HG03457 (cell line): Measurements from ENCODE around the gene TTPAL.

ENCODE experiments used
- ATAC-seq: cut with Tn5 transposase; IDR thresholded peaks from one replicate; pipeline ENCODE4 v1.9.1; 2021; ENCODE audit warnings: moderate number of reproducible peaks; ENCODE audit not compliant: unreplicated experiment

The TTPAL gene

DNA sequence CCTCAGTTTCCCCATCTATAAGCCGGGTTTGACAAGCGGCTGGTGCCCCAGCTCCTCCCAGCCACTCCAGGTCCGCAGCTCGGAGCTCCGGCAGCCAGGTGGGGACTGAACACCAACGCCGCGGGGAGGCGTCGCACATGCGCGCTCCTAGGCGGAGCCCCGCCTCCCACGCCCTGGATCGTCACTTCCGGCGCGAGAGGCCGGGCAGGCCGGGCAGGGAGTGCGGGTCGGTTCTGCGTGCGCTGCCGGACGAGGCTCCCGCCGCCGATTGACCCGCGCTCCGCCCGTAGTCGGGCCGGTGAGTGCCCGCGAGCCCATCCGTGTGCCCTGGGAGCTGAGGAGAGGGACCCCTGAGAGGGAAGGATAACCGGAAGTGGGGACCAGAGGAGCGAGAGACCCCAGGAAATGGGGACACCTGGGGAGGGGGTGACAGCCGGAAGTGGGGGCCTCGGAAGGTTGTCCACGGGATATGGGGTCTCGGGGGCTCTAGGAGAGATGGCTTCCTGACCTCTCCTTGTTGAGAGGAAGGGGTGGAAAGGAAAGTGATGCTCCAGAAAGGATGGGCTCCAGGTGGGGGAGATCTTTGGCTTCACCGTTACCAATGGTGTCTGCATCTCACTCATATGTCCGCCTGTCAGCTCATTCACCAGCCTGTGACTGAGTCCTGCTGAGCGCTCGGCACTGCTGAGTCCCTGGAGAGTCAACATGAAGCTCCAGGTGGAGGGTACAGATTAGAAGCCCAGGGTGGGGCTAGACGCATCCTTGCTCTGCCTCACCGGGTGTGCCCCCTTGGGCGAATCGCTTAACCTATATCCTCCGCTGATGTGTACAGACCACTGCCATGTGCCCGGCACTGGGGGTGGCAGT is at the start of gene TTPAL:
Gene TTPAL (plus strand): TSS at position 181 of the 867 bp plus-strand sequence. CDS start 4,126 bp downstream, outside the sequence.
- ATAC-seq, result peak; percentile 77

DNA sequence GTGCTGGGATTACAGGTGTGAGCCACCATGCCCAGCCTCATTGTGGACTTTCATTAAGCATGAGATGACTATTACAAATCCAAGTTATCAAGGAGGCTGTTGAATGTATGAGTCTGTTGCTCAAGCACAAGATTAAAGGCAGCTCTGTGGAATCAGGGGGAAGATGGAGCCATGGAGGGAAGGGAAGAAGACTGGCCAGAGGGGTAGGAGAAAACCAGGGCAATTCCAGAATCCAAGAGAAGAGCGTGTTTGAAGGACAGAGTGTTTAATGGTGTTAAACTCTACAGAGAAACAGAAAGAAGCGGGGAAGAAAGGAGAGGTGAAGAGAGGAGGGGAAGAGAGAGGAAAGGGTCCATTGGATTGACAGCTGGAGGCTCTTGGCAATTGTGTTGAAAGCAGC is 49.8 kb upstream of the TTPAL start:
- no peak for ATAC-seq

- no peak for ATAC-seq
Observed at GRCh38 chr20:44426879-44427790, 48.5 kb upstream of the TTPAL start.

DNA sequence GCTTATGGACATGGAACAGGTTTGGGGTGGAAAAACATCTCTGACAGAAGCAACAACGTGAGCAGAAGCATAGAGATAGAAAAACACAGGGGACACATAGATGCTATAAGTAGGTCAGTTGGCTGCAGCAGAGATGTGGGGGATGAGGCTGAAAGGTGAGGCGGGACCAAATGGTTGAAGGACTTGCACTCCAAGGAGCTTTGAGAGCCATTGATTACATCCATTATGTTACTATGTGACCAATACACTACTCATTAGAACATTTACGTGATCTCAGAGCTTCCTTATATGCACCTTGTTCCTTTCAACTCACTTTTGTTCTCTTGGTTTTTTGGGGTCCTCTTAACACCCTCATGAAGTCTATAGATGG is 47.9 kb upstream of the TTPAL start:
- ATAC-seq, result no peak

DNA sequence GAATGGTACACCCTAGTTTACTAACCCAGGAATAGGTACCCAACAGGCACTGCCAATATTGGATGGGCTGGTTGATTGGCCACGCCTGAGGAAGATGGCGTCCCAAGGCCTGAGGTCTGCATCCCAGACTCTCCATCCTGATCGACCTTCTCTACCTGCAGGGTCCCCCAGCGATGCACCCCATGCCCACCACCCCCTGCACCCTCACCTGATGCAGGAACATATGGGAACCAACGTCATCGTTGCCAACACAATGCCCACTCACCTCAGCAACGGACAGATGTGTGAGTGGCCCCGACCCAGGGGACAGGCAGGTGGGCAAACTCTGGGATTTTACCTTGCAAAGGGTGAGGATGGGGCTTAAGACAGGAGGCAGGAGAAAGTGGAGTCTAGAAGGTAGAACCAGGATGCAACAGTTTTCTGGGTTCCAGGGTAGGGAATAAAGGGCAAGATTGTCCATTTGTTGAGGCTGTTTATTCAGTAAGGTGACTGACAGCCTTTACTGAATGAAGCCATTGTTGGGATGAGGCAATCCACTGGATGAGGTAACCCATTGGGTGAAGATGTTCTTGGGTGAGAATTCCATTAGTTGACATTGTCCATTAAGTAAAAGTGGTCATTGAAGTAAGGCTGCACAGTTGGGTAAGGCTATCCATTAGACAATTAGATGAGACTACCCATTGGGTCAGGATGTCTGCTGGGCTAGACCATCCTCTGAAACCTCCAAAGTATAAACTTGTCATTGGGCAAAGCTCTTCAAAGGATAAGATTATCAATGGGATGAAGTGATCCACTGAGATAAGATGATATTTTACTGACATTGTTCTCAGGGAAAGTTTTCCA is 47.3 kb upstream of the TTPAL start:
- ATAC-seq, result no peak

- no peak for ATAC-seq
Observed at GRCh38 chr20:44429017-44429339, 46.7 kb upstream of the TTPAL start.

DNA sequence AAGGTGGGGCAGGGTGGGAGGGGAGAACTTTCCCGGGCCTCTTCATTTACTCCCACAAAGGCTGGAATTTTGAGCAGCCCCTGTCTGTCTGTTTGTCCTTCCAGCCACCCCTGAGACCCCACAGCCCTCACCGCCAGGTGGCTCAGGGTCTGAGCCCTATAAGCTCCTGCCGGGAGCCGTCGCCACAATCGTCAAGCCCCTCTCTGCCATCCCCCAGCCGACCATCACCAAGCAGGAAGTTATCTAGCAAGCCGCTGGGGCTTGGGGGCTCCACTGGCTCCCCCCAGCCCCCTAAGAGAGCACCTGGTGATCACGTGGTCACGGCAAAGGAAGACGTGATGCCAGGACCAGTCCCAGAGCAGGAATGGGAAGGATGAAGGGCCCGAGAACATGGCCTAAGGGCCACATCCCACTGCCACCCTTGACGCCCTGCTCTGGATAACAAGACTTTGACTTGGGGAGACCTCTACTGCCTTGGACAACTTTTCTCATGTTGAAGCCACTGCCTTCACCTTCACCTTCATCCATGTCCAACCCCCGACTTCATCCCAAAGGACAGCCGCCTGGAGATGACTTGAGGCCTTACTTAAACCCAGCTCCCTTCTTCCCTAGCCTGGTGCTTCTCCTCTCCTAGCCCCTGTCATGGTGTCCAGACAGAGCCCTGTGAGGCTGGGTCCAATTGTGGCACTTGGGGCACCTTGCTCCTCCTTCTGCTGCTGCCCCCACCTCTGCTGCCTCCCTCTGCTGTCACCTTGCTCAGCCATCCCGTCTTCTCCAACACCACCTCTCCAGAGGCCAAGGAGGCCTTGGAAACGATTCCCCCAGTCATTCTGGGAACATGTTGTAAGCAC is 46.0 kb upstream of the TTPAL start:
- ATAC-seq, result no peak

- no peak for ATAC-seq
Observed at GRCh38 chr20:44430270-44431065, 45.2 kb upstream of the TTPAL start.

- no peak for ATAC-seq
Observed at GRCh38 chr20:44431118-44431501, 44.6 kb upstream of the TTPAL start.

GRCh38 chr20:44431502-44432234 is 44.0 kb upstream of the TTPAL start:
- no peak for ATAC-seq

DNA sequence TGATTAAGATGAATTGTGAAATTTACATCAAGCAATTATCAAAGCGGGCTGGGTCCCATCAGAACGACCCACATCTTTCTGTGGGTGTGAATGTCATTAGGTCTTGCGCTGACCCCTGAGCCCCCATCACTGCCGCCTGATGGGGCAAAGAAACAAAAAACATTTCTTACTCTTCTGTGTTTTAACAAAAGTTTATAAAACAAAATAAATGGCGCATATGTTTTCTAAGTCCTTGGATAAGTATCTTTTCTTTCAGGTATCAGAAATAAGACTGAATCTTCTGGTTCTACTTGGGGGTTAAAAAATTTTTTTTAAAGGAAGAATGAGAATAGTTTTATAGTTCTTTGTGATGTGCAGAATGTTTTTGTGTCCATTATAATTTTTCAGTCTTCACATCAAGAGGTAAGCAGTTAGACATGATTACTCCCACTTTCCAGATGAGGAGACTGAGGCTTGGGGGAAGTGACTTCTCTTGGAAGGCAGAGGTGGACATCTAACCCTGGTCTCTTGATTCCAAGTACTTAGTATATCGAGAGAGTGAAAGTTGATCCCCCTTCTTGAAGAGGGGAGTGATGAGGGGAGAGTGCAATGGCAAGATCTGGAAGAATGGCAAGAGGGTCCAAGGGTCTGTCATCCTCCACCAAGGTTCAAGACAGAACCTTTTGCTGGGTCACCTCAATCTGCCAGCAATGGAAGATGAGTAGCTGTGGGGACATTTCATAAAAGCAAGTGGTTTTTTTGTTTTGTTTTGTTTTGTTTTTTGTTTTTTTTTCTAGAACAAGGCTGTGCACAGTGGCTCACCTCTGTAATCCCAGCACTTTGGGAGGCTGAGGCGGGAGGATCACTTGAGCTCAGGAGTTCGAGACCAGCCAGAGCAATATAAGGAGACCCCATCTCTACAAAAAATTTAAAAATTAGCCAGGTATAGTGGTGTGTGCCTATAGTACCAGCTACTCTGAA is 42.8 kb upstream of the TTPAL start:
- no peak for ATAC-seq

GRCh38 chr20:44433751-44434538 is 41.7 kb upstream of the TTPAL start:
- ATAC-seq, result no peak

GRCh38 chr20:44435630-44436335 is 39.9 kb upstream of the TTPAL start:
- no peak for ATAC-seq

DNA sequence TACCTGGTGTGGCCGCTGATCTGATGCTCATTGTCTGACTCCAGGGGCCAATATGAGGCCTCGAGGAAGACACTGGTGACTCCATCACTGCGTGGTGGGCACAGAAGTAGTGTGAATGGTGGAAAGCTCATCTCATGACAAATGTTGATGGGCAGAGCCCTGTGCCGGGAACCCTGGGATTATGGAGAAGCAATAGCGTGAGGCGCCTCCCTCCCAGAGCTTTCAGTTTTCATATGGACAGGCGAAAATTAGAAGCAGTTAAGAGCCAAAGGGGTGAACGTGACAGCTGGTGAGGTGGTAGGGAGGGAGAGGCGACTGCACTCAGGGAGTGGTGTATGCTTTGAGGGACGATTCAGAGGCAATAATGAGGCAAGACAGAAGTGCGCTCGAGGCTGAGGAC is 39.3 kb upstream of the TTPAL start:
- no peak for ATAC-seq

DNA sequence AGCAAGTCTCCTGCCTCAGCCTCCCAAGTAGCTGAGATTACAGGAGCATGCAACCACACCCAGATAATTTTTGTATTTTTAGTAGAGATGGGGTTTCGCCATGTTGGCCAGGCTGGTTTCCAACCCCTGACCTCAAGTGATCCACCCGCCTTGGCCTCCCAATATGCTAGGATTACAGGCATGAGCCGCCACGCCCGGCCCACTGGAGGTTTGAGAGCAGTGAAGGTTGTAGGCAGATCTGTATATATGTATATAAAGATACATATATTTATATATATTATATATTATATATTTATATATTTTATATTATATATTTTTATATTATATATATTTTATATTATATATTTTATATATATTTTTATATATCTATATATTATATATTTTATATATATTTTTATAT is 38.2 kb upstream of the TTPAL start:
- ATAC-seq, result no peak

DNA sequence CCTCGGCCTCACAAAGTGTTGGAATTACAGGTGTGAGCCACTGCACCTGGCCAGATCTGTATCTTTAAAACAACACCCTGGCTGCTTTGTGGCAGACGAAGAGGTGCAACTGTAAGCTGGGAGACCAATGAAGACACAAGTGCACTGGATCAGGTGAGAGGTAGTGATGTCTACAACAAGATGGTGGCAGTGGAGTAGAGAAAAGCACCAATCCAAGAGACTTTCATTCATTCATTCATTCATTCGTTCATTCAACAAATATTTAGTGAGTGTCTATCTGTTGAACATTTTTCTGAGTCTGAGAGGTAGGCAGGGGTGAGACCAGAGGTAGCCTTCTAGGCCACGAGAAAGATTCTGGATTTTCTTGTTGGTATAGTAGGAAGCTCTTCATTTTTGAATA is 36.9 kb upstream of the TTPAL start:
- no peak for ATAC-seq
